ENCODE data around the gene GPRASP2. TPM values are rescaled to one million over a fixed set of nuclear protein-coding genes. Genes with fewer than 3 reads are reported as not detected.
"Not testable (repeated sequence)": the region's sequence is repeated elsewhere in the genome, so short reads cannot be mapped to it uniquely, and the experiment has no call there.

GPRASP2 gene
- total RNA-seq (2014; rRNA removed; shearing (Covaris generic)), result 6.7 and 10.4 TPM in 2 replicates
- 4.9 and 6.6 TPM in 2 replicates for polyA plus RNA-seq (2015; cell fraction: cytosol; rRNA removed)
- polyA plus RNA-seq (2015; cell fraction: nucleus; rRNA removed), result 5.7 and 6.8 TPM in 2 replicates

GRCh38 chrX:102712216-102712966 is at the start of gene GPRASP2:
Gene GPRASP2, plus strand, starts transcription at chrX:102712448. Its CDS starts 2,422 bp downstream, at chrX:102714870.
- no peak for DNase-seq (ENCODE audit: low read depth, low spot score)
- in situ Hi-C loops (cut with HindIII; ENCODE audit: low pct_unique_long_range_greater_than_20kb, low sequenced_read_pairs), result no loop called here

- in situ Hi-C loops (cut with HindIII; ENCODE audit: low pct_unique_long_range_greater_than_20kb, low sequenced_read_pairs), result not testable (repeated sequence)
These were observed 48.4 kb upstream of the GPRASP2 start for GRCh38 chrX:102663820-102664219.

GRCh38 chrX:102667034-102667433 is 45.2 kb upstream of the GPRASP2 start:
- DNase-seq (ENCODE audit: low read depth, low spot score); in situ Hi-C loops (cut with HindIII; ENCODE audit: low pct_unique_long_range_greater_than_20kb, low sequenced_read_pairs): not testable (repeated sequence)

More at GRCh38 chrX:102663820-102664219, 48.4 kb upstream of the GPRASP2 start:
- DNase-seq (ENCODE audit: low read depth, low spot score), result not testable (repeated sequence)

DNA sequence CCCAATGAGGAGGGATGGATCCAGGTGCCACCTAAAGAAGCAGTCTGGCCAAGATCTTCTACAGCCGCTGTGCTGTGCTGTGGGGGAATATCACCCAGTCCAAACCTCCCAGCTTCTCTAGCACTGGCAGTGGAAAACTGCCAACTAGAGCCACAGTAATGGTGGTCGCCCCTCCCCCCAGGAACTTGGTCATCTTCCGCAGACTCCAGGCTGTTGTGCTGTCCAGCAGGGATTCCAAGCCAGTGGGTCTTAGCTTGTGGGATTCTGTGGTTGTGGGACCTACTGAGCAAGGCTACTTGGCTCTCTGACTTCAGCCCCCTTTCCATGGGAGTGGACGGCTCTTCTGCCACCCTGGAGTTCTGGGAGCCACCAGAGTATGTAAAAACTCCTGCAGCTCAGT is 42.7 kb upstream of the GPRASP2 start:
- in situ Hi-C loops (cut with HindIII; ENCODE audit: low pct_unique_long_range_greater_than_20kb, low sequenced_read_pairs), result no loop called here
- DNase-seq (ENCODE audit: low read depth, low spot score), result no peak

DNA sequence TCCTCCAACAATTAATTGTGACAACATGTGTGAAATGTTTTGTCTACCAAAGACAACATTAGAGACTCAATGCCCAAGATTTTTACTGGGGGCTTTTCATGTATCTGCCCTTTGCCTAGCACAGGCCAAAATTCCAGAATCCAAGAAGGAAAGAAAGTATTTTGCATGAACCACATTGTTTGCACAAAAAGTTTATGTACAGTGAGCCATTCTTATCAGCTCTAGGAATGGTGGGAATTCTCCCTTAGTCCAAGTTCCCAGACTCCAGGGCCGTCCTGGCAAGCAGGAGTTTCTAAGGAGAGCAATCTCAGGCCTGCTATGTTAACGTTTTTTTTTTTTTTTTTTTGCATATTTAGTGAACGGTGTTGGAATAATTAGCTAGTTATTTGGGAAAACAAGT is 39.4 kb upstream of the GPRASP2 start:
- in situ Hi-C loops (cut with HindIII; ENCODE audit: low pct_unique_long_range_greater_than_20kb, low sequenced_read_pairs), result no loop called here
- DNase-seq (ENCODE audit: low read depth, low spot score), result no peak

- DNase-seq (ENCODE audit: low read depth, low spot score); in situ Hi-C loops (cut with HindIII; ENCODE audit: low pct_unique_long_range_greater_than_20kb, low sequenced_read_pairs): not testable (repeated sequence)
These were observed 34.8 kb upstream of the GPRASP2 start for GRCh38 chrX:102677479-102677878.

- no peak for DNase-seq (ENCODE audit: low read depth, low spot score)
- in situ Hi-C loops (cut with HindIII; ENCODE audit: low pct_unique_long_range_greater_than_20kb, low sequenced_read_pairs), result no loop called here
These were observed 27.3 kb upstream of the GPRASP2 start for GRCh38 chrX:102684772-102685520.

GRCh38 chrX:102694749-102695148 is 17.5 kb upstream of the GPRASP2 start:
- in situ Hi-C loops (cut with HindIII; ENCODE audit: low pct_unique_long_range_greater_than_20kb, low sequenced_read_pairs), result no loop called here
- DNase-seq (ENCODE audit: low read depth, low spot score), result no peak

DNA sequence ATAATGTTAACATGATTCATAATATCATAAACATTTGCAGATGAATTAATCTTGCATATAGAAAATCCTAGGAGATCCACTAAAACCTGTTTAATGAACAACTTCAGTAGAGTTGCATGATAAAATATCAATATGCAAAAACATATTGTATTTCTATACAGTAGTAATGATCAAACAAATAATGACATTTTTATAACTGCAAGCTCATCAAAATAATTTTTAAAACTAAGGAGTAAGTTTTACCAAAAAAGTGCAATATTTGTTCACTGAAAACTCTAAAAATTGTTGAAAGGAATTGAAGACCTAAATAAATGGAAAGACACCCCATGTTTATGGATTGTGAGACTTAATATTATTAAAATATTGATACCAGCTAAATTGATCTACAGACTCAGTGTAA is 15.9 kb upstream of the GPRASP2 start:
- DNase-seq (ENCODE audit: low read depth, low spot score), result no peak
- in situ Hi-C loops (cut with HindIII; ENCODE audit: low pct_unique_long_range_greater_than_20kb, low sequenced_read_pairs), result no loop called here

DNA sequence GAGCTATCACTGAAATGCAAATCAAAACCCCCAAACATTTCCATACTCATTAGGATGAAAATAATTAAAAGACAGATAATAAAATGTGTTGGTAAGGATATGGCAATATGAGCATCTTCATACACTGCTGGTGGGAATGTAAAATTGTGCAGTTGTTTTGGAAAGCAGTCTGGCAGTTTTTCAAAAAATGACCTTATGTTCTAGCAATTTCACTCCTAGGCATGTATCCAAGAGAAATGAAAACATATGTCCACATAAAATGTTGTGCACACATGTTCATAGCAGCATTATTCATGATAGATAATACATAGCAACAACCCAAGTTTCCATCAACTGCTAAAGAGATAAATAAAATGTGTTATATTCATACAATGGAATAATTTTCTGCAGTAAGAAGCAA is 14.8 kb upstream of the GPRASP2 start:
- DNase-seq (ENCODE audit: low read depth, low spot score), result no peak

DNA sequence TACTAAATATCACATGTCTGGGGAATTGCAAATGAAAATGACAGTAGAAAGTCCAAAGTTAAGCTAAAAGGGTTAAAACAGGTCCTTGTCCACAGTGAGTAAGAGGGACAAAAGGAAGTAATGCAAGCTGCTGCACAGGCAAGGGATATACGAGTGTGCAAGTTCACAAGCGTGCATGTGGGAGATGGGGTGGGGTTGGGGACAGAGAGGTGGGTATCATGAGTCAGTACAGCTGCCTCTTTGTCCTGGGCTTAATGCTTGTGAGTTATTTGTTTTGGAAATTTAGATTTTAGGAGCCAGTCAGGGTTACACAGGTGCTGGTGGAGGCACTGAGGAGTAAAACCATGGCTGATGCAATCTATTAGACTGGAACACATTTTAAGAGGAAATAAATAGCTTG is 3.3 kb upstream of the GPRASP2 start:
- in situ Hi-C loops (cut with HindIII; ENCODE audit: low pct_unique_long_range_greater_than_20kb, low sequenced_read_pairs), result no loop called here
- no peak for DNase-seq (ENCODE audit: low read depth, low spot score)

More for the DNA sequence above, 14.8 kb upstream of the GPRASP2 start:
- in situ Hi-C loops (cut with HindIII; ENCODE audit: low pct_unique_long_range_greater_than_20kb, low sequenced_read_pairs), result no loop called here

GRCh38 chrX:102711872-102712215 is 404 bp upstream of the GPRASP2 start:
- in situ Hi-C loops (cut with HindIII; ENCODE audit: low pct_unique_long_range_greater_than_20kb, low sequenced_read_pairs), result no loop called here
- DNase-seq (ENCODE audit: low read depth, low spot score), result no peak

DNA sequence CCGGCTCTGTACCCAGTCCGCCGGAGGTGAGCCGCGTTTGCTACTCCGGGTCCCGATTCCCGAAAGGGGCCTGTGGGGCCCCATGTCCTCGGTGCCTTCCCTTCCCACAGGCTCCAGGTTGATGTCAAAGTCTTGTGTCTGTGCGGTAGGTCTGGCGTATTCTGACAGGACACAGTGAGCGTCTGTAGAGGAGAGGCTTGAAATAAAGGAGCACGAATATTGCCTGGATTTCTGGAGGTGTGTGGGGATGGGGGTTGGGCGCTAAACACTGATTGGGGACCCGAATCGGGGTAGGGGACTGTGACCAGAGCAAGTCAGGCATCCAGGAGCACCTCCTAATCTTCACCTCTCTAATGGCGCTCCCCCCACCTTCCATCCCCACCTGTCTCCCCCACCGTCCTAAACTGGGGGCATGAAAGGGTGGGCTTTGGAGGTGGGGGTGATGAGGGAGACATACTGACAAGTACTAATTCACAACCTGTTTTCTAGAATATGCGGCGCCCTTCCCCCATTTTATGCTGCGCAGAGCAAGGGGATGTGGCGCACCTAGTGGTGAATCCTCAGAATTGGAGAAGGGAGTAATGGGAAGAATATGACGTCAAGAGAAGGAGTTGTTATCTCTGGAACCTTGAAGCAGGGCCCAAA is 855 bp downstream of the GPRASP2 start:
- in situ Hi-C loops (cut with HindIII; ENCODE audit: low pct_unique_long_range_greater_than_20kb, low sequenced_read_pairs), result no loop called here
- peak; percentile 64 for DNase-seq (ENCODE audit: low read depth, low spot score)

- in situ Hi-C loops (cut with HindIII; ENCODE audit: low pct_unique_long_range_greater_than_20kb, low sequenced_read_pairs), result no loop called here
- peak; percentile 48 for DNase-seq (ENCODE audit: low read depth, low spot score)
These were observed 2.7 kb downstream of the GPRASP2 start for GRCh38 chrX:102714994-102715393.

DNA sequence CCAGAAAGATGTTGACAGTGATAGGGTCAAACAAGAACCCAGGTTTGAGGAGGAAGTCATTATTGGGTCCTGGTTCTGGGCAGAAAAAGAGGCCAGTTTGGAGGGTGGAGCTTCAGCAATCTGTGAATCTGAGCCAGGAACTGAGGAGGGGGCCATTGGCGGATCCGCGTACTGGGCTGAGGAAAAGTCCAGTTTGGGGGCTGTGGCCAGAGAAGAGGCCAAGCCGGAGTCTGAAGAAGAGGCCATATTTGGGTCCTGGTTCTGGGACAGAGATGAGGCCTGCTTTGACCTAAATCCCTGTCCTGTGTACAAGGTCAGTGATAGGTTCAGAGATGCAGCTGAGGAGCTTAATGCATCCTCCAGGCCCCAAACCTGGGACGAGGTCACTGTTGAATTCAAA is 3.7 kb downstream of the GPRASP2 start:
- in situ Hi-C loops (cut with HindIII; ENCODE audit: low pct_unique_long_range_greater_than_20kb, low sequenced_read_pairs), result no loop called here
- no peak for DNase-seq (ENCODE audit: low read depth, low spot score)

GRCh38 chrX:102720237-102721168 is 8.3 kb downstream of the GPRASP2 start, which contains the start of gene GPRASP3:
Gene GPRASP3, plus strand, starts transcription at chrX:102720743. Its CDS starts 28,253 bp downstream, at chrX:102748996.
- DNase-seq (ENCODE audit: low read depth, low spot score), result no peak
- in situ Hi-C loops (cut with HindIII; ENCODE audit: low pct_unique_long_range_greater_than_20kb, low sequenced_read_pairs), result no loop called here

DNA sequence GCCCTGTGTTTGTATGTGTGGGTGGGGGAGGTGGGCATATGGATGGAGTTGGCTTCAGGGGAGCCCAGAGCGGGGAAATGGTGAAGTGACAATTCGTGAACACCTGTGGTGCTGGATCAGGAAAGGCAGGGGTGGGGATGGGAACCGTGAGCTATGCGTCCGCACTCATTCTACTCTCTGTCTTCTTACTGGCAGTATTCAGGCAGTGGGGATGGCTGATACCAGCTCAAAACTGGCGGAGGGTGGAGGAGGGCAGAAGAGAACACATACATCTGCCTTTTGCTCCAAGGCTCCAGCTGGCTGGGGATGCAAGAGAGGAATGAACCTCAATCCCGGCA is 8.9 kb downstream of the GPRASP2 start:
- DNase-seq (ENCODE audit: low read depth, low spot score); in situ Hi-C loops (cut with HindIII; ENCODE audit: low pct_unique_long_range_greater_than_20kb, low sequenced_read_pairs): not testable (repeated sequence)
